Stimulated activated CD4-positive, alpha-beta T cell treated with anti-CD3 and anti-CD28 coated beads, Interleukin-1b, Interleukin-23, amount 100 ng/mL, for 1 hour (primary cell): ENCODE results near the gene TTC24.
"Not testable (repeated sequence)": the region's sequence is repeated elsewhere in the genome, so short reads cannot be mapped to it uniquely, and the experiment has no call there.

ENCODE experiments used
- DNase-seq, 2 donors: peaks; one replicate each; pipeline ENCODE4 v3.0.0-alpha.2; 2020; ENCODE audit warnings: low read depth in 2 of 2

Gene TTC24

GRCh38 chr1:156586892-156587477, 7.5 kb downstream of the TTC24 start:
- DNase-seq = no peak

DNA sequence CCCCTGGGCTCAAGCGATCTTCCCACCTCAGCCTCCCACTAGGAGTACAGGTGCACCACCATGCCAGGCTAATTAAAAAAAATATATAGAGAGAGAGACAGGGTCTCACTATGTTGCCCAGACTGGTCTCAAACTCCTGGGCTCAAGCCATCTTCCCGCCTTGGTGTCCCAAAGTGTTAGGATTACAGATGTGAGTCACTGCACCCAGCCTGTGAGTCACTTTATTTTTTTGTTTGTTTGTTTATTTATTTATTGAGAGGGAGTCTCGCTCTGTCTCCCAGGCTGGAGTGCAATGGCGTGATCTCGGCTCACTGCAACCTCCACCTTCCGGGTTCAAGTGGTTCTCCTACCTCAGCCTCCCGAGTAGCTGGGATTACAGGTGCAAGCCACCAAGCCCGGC, 8.4 kb downstream of the TTC24 start:
- DNase-seq = not testable (repeated sequence)

DNA sequence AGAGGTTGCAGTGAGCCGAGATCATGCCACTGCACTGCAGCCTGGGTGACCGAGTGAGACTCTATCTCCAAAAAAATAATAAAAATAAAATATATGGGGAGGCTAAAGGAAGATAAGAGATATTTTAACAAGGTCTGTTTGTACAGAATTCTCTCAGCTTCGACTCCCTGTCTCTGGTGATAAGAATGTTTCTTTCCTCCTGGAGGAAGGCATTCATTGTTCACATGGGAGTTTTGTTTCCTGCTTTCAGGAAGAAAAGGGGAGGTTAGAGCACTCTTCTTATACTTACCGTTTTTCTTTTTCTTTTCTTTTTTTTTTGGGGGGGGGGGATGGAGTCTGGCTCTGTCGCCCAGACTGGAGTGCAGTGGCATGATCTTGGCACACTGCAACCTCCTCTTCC, 10.0 kb downstream of the TTC24 start:
- DNase-seq = no peak

GRCh38 chr1:156590326-156591180, 11.0 kb downstream of the TTC24 start:
- no peak for DNase-seq

DNA sequence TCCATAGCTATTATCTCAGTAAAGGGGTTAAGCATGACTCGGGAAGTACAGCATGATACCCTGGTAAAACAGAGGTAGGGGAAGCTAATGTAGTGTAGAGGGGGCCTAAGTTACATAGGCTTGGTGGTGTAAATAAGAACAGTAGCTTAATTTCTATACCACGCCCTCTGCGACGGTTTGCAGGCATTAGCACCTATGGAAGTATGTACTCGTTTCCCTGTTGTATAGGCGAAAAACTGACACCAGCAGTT, 11.6 kb downstream of the TTC24 start:
- no peak for DNase-seq

- peak in 1 of 2 donors; percentile 50 for DNase-seq
Observed at GRCh38 chr1:156591432-156592157, 12.1 kb downstream of the TTC24 start, which contains the start of gene NAXE. Gene NAXE (plus strand): TSS chr1:156591776. CDS start chr1:156591805, 29 bp downstream.

- no peak for DNase-seq
Observed at GRCh38 chr1:156592158-156592909, 12.8 kb downstream of the TTC24 start.

- no peak for DNase-seq
Observed at GRCh38 chr1:156592910-156593660, 13.6 kb downstream of the TTC24 start.

DNA sequence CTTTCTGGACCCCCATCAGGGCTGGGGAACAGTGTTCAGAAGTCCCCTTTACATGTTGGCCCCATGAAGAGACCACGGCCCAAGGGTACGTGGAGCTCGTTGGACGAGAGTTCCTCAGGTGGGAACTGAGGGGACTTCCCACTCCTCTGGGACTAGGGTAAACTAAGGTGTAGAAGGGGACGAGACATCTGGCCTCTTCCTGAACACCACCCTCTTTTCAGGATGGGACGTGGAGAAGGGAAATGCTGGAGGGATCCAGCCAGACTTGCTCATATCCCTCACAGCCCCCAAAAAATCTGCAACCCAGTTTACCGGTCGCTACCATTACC, 14.1 kb downstream of the TTC24 start:
- DNase-seq = no peak

GRCh38 chr1:156594190-156594589, 14.7 kb downstream of the TTC24 start:
- no peak for DNase-seq

DNA sequence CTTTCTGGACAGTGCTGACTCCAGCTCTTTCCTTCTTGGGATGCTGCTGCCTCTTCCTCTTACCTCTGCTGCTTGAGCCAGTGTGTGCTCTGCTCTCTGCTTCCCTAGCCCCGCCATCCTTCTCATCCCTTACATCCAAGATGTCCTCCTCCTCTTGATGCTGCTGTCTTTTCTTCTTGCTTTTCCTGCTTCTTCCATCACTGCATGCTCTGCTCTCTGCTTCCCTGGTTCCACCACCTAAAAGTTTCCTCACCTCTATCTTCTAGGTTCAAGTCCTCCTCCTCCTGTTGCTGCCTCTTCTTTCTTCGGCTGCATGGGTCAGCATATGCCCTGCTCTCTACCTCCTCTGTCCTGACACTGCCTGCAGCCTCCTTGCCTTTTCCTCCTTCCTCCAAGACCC, 15.5 kb downstream of the TTC24 start:
- no peak for DNase-seq

DNA sequence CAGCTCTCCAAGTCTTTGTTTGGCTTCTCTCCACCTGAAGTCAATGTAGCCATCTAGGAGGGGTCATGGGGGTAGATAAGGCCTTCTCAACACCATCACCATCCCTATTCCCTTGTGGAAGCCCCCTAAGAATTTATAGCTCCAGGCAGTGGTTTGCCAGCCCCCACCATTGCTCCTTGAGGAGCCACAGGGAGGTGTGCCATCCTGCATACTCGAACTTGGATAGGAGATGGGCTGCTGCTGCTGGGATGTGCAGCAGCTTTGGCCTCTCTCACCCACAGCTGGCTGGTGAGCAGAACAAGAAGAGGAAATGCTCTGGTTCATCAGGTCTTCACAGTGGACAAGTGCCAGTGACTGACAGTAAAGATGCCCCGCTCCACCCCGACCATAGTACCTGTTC, 16.9 kb downstream of the TTC24 start:
- DNase-seq = no peak

GRCh38 chr1:156598125-156598524, 18.6 kb downstream of the TTC24 start:
- no peak for DNase-seq

DNA sequence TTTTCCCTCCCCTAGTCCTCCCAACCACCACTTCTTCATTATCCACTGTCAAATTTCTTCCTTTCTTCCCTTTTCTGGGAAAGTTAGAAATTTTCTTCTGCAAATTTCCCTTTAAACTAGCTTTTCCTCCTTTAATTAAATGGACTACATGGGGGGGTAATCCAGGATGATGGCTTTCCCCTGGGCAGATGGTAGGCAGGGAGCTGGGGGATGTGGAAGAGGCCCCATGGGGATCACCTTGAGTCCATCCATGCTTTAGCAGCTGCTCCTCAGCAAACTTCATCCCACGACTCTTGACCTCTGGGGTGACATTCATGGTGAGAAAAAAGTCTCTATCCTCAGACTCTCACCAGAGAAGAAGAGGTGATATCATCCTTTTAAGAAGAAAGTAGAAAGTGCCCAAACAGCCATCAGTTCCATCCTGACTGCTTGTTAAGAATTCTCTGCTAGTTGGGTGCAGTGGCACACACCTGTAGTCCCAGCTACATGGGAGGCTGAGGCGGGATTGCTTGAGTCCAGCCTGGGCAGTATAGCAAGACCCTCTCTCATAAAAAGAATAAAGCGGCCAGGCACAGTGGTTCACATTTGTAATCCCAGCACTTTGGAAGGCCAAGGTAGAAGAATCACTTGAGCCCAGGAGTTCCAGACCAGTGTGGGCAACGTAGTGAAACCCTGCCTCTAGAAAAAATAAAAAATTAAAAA, 19.4 kb downstream of the TTC24 start:
- no peak for DNase-seq

- no peak for DNase-seq
Observed at GRCh38 chr1:156599811-156600210, 20.3 kb downstream of the TTC24 start.

DNA sequence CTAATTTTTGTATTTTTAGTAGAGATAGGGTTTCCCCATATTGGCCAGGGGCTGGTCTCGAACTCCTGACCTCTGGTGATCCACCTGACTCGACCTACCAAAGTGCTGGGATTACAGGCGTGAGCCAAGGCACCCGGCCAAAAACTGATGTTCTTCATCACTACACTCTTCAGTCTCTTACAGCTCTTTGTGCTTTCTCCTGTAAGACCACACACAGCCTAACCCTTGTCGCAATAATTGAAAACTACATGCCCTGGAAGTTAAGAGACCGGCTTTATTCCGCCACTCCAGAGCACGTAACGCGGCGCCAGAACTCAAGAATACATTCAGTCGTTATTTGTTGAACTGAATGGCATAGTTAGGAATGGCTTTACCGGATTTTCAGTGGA, 21.2 kb downstream of the TTC24 start:
- DNase-seq = no peak

DNA sequence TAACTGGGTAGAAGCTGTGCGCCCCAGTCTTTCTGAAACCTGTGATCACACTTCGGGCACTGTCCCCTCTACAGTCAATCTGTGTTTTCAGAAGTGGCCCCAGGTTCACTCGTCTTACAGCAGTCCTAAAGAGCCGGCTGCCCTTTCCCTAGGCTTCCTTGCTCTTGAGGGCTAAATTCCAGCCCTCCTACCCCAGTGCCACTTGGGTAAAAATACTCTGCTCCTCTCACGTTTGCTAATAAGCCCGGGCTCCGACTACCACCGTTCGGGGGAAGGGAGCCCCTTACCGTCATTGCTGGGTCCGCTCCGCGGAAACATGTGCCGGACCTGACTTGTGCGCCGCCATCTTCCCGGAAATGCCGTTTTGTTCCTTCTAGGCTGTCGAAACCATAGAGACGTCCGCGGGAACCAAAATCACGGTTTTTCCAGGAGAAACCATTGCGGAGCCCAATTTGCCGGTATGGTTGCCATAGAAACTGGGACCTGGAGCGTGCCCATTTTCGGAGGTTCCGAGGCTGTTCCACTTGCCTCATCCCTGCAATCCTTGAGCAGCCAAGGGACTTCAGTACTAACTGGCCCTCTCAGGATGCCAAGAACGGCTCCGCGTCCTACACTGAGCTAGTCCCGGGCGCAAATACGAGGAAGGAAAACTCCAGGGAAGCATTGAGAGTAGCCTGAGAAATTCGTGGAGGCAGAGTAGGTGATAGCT, 21.8 kb downstream of the TTC24 start, which contains the start of gene GPATCH4:
TSS of gene GPATCH4 (minus strand) at position 358 of the 709 bp plus-strand sequence.
- peak in 1 of 2 donors; percentile 53 for DNase-seq

GRCh38 chr1:156601892-156602291, 22.4 kb downstream of the TTC24 start:
- DNase-seq = no peak

DNA sequence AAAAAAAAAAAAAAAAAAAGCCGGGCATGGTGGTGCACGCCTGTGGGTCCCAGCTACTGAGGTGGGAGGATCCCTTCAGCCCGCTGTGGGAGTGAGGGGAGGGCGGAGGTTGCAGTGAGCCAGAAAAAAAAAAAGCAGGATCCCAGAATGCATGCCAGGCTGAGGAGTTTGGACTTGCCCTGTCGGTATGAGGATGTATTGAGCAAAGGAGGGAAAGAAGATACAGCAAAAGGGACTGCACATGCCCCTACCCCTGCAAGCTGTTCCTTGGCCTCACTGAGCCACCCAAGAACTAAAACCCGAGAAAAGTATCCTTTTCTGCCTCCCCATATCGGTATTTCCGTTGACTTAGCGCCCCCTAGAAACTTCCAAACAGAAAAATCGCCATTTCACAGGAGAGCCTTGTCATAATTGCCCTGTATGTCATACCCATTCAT, 23.1 kb downstream of the TTC24 start:
- DNase-seq = no peak

GRCh38 chr1:156607344-156607743, 27.8 kb downstream of the TTC24 start:
- not testable (repeated sequence) for DNase-seq
